EL (cell line): ENCODE data around the gene MAP1LC3B2.

Experiments
- DNase-seq: peaks from one replicate; pipeline ENCODE4 v3.0.0-alpha.2; 2016

The MAP1LC3B2 gene

DNA sequence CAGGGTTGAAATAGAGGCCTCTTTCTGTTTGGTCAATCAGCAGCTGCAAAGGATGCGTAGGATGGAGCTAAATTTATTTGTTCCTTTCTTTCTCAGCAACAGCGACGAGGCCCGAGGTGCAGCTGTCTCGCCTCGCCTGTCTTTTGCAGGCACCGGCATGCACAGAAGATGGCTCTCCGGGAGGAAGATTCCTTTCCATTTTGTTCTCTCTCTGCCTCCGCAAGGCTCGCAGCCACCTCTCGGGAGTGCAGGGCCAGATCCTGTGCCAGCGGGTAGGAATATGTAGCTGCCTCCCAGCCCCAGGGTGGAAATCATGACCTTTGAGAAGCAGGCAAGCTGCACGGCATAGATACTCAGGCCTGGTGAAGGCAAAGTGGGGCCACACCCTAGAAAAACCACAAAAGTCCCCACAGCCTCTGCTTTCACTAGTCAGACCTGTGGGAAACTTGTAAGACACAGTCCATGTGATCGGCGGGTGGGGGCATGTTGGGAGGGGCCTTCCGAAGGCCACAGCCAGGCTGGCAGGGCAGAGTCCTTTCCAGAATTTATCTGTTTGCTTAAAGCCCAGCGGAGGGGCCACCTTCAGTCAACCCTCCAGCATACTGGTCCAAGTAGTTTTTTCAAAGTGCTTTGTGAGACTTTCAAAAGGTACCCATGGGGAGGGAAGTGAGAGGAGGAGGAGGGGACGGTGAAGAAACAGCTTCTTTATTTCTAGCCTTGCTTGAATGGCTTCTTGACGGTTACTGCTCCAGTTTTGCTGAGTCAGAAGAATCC is at the start of gene MAP1LC3B2:
Gene MAP1LC3B2 (plus strand): TSS at position 220 of the 774 bp plus-strand sequence. CDS start 16,562 bp downstream, outside the sequence.
- peak; percentile 26 for DNase-seq

DNA sequence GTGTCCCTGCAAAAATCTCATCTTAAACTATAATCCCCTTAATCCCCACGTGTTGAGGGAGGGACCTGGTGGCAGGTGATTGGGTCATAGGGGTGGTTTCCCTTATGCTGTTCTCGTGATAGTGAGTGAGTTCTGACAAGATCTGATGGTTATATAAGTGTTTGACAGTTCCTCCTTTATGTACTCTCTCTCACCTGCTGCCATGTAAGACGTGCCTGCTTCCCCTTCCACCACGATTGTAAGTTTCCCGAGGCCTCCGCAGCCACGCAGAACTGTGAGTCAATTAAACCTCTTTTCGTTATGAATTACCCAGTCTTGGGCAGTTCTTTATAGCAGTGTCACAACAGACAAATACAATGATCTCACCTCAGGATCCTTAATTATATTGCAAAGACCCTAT is 45.2 kb upstream of the MAP1LC3B2 start:
- no peak for DNase-seq

DNA sequence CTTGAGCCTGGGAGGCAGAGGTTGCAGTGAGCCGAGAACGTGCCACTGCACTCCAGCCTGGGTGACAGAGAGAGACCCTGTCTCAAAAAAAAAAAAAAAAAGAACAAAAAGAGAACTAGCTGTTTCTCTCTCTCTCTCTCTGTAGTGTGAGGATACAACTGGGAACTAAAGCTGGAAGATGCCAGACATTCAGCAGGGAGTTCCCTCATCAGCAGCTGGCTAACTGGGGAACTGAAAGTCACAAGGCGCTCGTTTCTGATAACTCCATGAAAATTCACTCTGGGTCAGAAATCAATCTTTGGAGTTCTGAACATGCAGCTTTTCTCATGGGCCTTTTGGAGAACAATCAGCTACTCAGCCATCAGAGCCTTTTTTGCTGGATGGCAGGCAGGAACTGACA is 43.5 kb upstream of the MAP1LC3B2 start:
- DNase-seq: no peak

- no peak for DNase-seq
Observed at GRCh38 chr12:116516657-116517056, 42.5 kb upstream of the MAP1LC3B2 start.

- DNase-seq: no peak
Observed at GRCh38 chr12:116517431-116518045, 41.6 kb upstream of the MAP1LC3B2 start.

DNA sequence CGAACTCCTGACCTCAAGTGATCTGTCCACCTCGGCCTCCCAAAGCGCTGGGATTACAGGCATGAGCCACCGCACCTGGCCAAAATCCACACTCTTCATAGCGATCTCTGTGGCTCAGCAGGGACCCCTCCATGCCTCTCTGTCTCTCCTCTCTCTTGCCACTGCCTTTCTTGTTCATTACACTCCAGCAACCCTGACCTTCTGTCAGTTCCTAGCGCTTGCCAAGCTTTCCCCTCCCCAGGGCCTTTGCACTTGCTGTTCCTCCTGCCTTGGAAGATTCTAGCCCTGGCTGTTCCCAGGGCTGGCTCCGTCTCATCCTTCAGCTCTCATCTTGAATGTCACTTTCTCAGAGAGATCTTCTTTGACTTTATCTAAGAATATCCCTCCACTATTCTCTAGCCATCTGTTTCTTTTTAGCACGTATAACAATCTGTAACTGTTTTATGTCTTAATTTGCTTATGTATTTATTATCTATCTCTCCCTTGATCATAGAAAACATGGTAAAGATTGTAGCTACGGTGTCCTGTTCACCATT is 38.9 kb upstream of the MAP1LC3B2 start:
- DNase-seq: no peak

DNA sequence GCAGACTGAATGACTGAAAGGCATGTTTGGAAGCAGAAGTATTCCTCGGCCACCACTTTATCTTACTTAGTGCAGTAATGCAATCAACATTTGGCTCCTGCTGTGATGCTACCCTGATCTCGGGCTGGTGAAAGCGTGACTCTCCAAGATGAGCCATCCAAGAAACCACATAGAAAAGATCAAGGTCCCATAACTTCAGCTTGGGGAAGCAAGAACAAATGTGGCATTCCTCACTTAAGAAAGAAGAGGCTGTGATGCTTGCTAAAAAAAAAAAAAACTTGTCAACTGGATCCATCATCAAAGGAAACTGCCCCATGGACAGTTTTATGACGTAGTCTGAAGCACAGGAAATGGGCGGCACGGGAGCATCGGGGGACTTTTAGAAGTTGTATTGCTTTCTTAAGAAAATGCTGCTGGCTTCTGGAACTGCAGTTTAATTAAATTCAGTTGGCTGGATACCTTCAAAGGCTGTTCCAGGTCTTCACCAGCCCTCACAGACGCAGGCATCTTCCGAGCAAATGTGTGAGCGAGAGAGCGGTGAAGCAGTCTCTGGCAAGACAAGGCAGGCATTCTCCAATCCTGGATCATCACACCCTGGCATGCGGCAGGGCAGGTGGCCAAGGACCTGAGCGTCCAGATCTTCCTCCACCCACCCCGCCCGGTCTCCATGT is 38.2 kb upstream of the MAP1LC3B2 start:
- DNase-seq: peak; percentile 51

DNA sequence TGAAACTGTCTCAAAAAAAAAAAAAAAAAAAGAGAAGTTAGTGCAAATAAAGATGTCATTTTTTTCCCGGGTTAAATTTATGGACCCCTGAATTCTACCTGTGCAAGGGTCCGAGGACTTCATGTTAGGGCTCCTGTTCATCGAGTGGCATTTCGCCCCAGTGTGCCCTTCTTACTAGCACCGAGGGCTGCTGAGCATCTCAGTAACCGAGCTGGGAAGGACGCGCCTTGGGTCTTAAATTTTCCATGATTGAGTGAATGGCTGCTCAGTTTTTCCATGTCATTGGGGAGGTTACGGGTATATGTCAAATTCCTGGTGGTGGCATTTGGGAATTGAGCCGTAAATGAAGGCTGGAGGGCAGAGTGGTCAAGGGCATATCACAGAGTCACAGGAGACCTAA is 34.9 kb upstream of the MAP1LC3B2 start:
- no peak for DNase-seq

GRCh38 chr12:116524964-116525379 is 34.2 kb upstream of the MAP1LC3B2 start:
- DNase-seq: peak; percentile 82

GRCh38 chr12:116525418-116526001 is 33.7 kb upstream of the MAP1LC3B2 start:
- DNase-seq: peak; percentile 94

DNA sequence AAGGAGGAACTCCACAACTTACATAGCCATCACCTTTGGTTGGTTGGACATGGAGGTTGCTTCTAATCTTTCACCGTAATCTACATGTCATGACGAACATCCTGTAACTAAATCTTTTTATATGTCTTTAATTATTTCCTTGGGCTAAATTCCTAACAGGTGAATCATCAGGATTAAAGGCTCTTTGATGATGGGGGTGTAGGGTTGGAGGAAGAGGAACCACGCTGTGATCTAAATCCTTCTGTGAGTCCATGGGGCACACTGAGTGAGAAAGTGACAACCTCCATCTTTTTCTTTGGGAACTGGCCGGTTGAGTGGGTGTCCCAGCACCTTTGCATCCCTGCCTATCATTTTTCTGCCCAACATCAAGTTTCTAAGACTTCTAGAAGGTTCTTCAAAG is 31.1 kb upstream of the MAP1LC3B2 start:
- peak; percentile 94 for DNase-seq

GRCh38 chr12:116528498-116528897 is 30.7 kb upstream of the MAP1LC3B2 start:
- DNase-seq: peak; percentile 69

GRCh38 chr12:116529048-116529447 is 30.1 kb upstream of the MAP1LC3B2 start:
- peak; percentile 79 for DNase-seq

- peak; percentile 66 for DNase-seq
Observed at GRCh38 chr12:116529686-116530085, 29.5 kb upstream of the MAP1LC3B2 start.

DNA sequence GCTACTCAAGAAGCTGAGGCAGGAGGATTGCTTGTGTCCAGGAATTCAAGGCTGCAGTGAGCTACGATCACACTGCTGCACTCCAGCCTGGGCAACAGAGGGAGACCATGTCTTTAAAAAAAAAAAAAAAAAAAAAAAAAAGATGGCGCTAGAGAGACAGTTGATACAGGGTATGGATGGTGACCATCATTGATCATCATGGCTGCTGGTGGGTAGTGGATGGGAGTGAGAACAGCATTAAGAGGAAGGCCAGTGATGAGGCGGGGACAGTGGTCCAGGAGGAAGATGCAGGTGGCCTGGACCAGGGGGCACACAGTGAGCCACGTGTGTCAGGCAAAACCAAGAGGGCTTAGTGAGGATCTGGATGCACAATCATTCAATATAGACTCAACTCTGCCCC is 26.8 kb upstream of the MAP1LC3B2 start:
- DNase-seq: no peak

DNA sequence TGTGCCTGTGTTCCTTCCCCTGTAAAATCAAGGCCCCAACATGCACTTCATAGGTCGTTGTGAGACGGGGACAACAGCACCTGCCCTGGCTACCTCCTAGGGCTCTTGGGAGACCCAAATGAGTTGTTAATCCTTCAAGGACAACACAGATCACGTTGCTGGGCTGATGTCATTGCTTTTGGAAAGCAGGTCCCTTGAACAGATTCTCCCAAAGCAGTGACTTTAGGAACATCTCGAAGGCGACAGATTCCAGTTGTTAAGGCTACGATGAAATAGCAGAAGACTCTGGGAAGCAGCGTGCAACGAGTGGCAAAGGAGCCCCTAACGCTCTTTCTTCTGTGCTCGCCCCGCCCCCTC is 26.2 kb upstream of the MAP1LC3B2 start:
- no peak for DNase-seq

DNA sequence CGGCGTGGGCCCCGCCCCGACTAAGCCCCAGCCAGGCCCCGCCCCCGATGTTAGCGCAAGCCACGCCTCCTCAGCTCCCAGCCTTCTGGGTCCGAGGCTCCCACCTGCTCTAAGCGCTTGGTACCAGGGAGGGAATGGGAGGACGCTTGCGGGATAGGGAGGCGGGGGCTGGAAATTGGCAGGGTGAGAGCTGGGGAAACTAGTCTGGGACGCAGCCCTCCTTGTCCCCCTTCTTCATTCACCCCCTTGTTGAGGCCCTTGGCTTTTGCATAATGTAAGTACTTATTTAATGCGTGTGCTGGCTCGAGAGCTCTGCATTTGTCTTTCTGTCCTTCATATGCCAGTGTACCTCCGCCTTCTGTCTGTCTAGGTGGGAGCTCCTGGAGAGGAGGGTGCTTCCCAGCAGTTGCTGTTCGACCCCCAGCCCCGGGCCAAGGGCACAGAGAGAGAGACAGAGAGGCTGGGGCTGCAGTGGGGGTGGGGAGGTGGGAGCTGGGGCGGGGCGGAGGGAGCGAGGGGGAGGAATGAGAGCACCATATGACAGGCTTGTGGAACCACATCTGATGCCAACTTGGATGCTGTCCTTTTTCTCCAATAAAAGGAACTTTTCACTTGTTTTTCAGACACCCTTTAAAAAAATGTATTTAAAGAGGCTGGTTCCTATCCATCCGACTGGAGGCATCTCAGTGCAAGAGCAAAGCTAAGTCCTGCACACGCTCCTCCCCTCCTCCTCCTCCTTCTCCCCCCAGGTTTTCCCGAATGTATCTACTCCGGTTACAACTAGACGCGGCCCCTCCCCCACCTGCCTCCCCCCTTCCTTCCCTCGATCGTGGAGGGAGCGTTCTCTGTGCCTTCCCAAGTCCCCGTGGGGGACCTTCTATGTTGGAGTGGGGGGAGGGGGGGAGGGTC is 25.6 kb upstream of the MAP1LC3B2 start:
- peak; percentile 76 for DNase-seq

DNA sequence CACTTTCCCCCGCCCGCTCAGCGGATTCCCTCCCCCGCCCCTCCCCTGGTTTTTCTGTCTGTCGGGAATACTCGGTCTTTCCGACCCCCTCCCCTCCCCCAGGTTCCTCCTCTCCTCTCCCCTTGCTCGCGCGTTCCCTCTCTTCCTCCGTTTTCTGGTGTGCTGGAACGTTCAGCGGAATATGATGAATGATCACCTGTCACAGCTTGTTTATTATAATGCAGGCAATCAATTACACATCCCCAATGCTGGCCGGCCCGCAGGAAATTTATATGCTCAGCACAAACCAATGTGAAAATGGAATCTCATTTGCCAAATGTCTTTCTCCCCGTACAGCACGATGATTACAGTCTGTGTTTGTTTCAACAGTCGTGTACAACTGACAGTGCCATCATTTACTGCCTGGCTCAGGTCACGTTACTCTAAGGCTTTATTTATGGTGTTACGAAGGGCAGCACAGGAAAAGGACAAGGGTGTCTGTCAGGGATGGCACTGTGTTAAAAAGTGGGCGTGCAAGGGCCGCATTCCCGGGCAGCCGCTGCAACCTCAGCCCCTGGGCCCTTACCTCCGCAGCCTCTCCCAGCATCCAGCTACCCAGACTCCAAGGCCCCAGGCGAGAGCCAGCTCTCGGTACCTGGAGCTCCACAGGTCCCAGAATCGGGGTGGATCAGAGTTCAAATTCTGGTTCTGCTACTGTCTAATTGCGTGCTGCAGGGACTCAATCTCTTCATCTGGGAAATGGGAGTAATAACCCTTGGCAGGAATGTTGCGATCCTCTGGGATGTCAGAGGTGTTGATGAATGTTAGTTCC is 24.7 kb upstream of the MAP1LC3B2 start:
- peak; percentile 19 for DNase-seq

DNA sequence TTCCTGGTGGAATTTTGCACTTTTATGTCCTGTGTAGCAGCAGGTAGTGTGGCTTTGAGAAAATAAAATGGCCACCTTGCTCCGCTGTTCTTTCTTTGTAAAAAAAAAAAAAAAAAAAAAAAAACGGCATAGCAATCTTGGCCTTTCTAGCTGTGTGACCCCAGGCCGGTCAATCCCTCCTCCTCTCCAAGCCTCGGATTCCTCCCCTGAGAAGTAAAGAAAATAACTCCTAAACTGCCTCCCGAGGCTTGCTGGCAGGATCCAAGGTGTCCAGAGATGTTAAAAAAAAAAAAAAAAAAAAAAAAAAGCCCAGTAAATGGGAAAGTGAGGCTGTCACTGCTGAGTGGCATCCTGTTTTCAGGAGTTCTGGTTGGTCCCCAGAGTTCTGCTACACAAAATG is 23.9 kb upstream of the MAP1LC3B2 start:
- DNase-seq: no peak

- no peak for DNase-seq
Observed at GRCh38 chr12:116537101-116537904, 21.9 kb upstream of the MAP1LC3B2 start.
